IPS-18a (cell line): ENCODE data around the gene CLDN15.
"Not testable (repeated sequence)": the region's sequence is repeated elsewhere in the genome, so short reads cannot be mapped to it uniquely, and the experiment has no call there.

Source experiments
- H3K27ac ChIP-seq: one replicate; pipeline ENCODE4 v1.5.1; 2013; ENCODE audit warnings: low read length
- H3K27me3 ChIP-seq: one replicate; pipeline ENCODE4 v1.6.1; 2013; ENCODE audit warnings: mild to moderate bottlenecking, low read length; ENCODE audit not compliant: control insufficient read depth, insufficient read depth
- H3K36me3 ChIP-seq: one replicate; pipeline ENCODE4 v1.6.1; 2013; ENCODE audit warnings: low read depth, low read length; ENCODE audit not compliant: control insufficient read depth
- H3K4me1 ChIP-seq: one replicate; pipeline ENCODE4 v1.6.1; 2013; ENCODE audit warnings: low read depth, low read length; ENCODE audit not compliant: control insufficient read depth
- H3K4me3 ChIP-seq: one replicate; pipeline ENCODE4 v1.5.1; 2013; ENCODE audit warnings: low read length
- H3K9ac ChIP-seq: one replicate; pipeline ENCODE4 v1.6.1; 2013; ENCODE audit warnings: mild to moderate bottlenecking, low read length, moderate library complexity
- H3K9me3 ChIP-seq: one replicate; pipeline ENCODE4 v1.6.1; 2013; ENCODE audit warnings: low read depth, low read length; ENCODE audit not compliant: control insufficient read depth

Gene CLDN15

DNA sequence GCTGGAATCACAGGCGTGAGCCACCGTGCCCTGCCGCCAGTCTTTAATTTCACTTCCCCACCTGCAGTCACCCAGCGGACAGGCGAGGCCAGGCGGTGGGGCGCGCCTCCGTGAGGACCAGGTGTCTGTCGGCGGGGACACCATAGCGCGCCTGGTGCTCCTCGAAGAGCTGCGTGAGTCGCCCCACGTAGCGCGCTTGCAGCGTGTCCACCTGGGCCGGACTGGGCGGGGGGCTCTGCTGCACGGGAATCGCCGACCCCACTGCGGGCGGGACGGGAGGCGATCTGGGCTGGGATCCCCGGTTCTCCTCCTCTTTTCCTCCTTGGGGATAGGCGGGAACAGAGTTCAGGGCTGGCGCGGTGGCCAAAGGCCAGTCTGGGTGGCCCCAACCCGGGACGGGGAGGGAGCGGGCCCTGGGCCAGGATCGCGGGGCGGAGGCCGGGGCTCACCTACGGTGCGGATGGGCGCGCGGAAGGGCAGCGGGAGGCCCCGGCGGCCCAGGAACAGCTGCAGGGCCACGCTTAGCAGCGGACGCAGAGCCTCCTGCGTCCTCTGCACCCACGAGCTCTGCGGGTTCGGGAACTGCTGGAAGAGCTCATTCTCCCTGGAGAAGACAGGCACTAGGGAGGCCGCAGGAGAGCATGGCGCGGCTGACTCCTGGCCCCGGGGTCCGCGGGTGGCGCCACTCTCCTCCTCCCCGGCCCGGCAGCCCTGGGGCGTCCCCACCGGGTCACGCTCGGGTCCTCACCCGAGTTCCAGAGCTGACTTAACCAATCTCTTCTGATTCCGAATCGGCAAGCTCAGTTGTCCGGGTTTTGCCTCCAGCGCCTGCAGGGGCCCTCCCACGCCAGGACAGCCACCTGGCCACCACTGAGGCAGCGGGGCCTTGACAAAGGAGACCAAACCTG lies 35.7 kb downstream of the CLDN15 start:
- Histone ChIP-seq H3K9ac (no peak overlapping the region), H3K4me1 (peaks cover 8% of the 10 kb centered on the region), H3K27me3 (no peaks in the 10 kb centered on the region), H3K27ac (no peak overlapping the region), H3K4me3 (no peak overlapping the region), H3K9me3 (no peaks in the 10 kb centered on the region), H3K36me3 (no peaks in the 10 kb centered on the region)

DNA sequence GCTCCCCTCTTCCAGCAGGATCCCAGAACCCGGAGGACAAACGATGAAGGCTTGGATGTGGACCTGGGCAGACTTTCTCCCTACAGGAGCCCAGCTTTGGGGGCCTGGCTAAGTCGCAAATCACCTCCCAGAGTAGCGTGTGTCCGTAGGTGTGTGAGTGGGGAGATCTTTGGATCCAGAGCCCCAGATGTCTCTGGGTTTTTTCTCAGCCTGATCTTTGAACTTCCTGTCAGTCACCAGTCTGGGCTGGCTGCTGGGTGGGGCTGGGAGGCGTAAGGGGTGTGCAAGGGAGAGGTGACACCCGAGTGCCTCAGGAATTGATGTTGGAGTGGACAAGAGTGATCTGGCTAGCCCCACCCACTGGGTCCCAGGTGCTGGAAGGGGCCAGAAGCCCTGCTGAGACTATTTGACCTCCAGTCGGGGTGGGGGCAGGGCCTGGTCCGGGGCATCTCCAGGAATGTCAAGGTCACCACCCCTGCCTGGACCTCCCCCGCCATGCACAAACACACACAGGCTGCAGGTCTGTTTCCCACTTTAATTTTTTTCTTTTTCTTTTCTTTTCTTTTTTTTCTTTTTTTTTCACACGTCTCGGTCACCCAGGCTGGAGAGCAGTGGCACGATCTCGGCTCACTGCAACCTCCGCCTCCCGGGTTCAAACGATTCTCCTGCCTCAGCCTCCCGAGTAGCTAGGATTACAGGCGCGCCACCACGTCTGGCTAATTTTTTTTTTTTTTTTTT lies 36.6 kb downstream of the CLDN15 start, which contains the start of gene MOGAT3:
Gene MOGAT3, minus strand, starts transcription at position 175 of the 738 bp plus-strand sequence. CDS start 182 bp downstream, outside the sequence.
- Histone ChIP-seq H3K4me3 (no peak within 1 kb of the TSS), H3K27me3 (no peaks in the 10 kb centered on the region), H3K9ac (no peak within 1 kb of the TSS), H3K9me3 (no peaks in the 10 kb centered on the region), H3K4me1 (peaks cover 8% of the 10 kb centered on the region), H3K36me3 (no peaks in the 10 kb centered on the region), H3K27ac (no peak within 1 kb of the TSS)

DNA sequence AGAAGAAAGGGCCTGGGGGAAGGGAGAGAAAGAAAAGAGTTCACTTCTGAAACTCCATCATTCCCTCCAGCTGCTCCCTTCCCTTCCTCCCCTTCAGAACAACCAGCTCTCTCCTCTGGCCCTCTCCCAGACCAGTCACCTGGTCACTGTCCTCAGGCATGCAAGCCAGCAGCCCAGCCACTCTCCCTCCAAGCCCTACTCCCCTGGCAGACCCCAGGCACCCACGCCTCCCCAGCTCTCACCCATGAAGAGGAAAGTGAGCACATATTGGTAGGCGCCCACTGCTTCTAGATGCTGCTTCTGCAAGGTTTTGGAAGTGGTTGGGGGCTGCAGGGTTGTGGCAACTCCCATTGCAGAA lies 37.1 kb downstream of the CLDN15 start:
- no peak overlapping the region for H3K27ac ChIP-seq
- H3K9me3 ChIP-seq, result no peaks in the 10 kb centered on the region
- no peaks in the 10 kb centered on the region for H3K27me3 ChIP-seq
- H3K9ac ChIP-seq, result no peak overlapping the region
- H3K36me3 ChIP-seq, result no peaks in the 10 kb centered on the region
- no peak overlapping the region for H3K4me3 ChIP-seq
- peaks cover 8% of the 10 kb centered on the region for H3K4me1 ChIP-seq

DNA sequence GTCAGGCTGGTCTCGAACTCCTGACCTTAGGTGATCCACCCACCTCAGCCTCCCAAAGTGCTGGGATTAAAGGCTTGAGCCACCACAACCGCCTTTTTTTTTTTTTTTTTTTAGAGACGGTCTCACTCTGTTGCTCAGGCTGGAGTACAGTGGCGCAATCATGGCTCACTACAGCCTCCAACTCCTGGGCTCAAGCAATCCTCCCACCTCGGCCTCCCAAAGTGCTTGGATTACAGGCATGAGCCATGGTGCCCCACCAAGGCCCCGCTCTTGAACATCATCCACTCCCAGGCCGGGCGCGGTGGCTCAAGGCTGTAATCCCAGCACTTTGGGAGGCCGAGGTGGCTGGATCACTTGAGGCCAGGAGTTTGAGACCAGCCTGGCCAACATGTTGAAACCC lies 38.1 kb downstream of the CLDN15 start:
- not testable (repeated sequence) for H3K9ac ChIP-seq, H3K27ac ChIP-seq, H3K4me3 ChIP-seq, H3K9me3 ChIP-seq, H3K36me3 ChIP-seq, H3K27me3 ChIP-seq, H3K4me1 ChIP-seq

DNA sequence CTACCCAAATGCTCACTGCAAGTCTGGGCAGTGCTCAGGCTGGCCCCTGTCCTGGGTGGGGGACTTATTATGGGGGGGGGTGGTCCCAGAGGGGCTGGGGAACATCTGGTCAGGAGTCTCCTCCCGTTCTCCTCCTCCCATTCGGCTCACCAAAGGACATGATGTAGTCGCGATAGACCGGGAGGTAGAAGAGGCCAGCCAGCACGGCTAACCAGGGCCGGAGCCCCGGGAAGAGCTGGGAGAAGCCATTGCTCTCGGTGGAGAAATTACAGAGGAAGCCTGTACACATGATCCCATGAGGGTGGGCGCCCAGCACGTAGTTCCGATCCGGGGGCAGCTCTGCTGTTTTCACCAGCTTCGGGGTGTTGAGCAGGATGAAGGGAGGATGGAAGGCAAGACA lies 39.1 kb downstream of the CLDN15 start:
- Histone ChIP-seq H3K9me3 (no peaks in the 10 kb centered on the region), H3K27me3 (no peaks in the 10 kb centered on the region), H3K4me3 (no peak overlapping the region), H3K36me3 (no peaks in the 10 kb centered on the region), H3K4me1 (peaks cover 8% of the 10 kb centered on the region), H3K9ac (no peak overlapping the region), H3K27ac (no peak overlapping the region)

DNA sequence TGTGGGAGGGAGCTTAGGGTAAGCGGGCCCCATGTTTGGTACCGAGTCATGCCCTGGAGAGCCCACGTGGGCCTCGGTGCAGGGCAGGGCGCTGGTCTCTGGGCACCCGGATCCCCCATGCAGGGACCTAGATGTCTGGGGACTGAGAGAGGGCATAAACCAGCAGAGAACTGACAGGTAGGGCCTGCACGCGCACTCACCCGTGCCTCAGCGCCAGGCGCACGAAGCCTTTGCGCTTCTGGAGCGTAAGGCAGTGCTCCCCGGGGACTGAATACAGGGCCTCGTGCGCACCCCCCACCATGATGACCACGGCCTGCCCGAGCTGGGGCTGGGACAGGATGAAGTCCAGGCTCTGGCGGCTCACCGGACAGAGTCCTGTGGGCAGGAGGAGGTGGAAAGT lies 39.6 kb downstream of the CLDN15 start:
- Histone ChIP-seq H3K9ac (no peak overlapping the region), H3K27ac (no peak overlapping the region), H3K27me3 (no peaks in the 10 kb centered on the region), H3K4me1 (peaks cover 8% of the 10 kb centered on the region), H3K4me3 (no peak overlapping the region), H3K9me3 (no peaks in the 10 kb centered on the region), H3K36me3 (no peaks in the 10 kb centered on the region)

DNA sequence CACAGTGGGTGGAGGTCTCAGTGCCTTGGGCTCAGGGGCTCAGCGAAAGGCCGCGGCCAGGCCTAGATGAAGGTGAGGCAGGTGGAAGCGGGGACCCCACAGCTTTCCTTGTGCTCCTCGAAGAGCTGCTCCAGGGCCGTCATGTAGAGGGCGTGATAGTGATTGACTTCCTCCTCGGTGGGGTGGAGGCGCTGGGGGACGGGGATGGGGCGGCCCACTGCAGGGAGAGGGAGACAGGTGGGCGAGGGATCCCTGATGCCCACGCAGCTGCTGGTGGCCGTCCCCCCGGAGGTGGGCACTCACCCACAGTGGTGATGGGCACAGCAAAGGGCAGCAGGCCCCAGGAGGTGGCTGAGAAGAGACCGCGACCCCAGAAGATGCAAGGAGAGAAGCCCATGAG lies 41.7 kb downstream of the CLDN15 start:
- no peaks in the 10 kb centered on the region for H3K36me3 ChIP-seq
- H3K4me1 ChIP-seq, result peaks cover 5% of the 10 kb centered on the region
- no peak overlapping the region for H3K4me3 ChIP-seq
- no peaks in the 10 kb centered on the region for H3K27me3 ChIP-seq
- H3K27ac ChIP-seq, result no peak overlapping the region
- no peak overlapping the region for H3K9ac ChIP-seq
- H3K9me3 ChIP-seq, result no peaks in the 10 kb centered on the region

DNA sequence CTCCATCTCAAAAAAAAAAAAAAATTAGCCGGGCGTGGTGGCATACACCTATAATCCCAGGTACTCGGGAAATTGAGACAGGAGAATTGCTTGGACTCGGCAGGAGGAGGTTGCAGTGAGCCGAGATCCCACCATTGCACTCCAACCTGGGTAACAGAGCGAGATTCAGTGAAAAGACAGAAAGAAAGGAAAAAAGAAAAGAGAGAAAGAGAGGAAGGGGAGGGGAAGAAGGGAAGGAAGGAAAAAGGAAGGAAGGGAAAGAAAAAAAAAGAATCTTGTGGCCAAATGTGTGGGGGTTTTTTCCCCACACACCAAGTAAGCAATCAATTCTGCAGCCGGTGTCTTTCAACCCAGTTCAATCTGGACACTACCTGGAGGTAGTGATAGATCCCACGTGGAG lies 48.5 kb downstream of the CLDN15 start:
- H3K4me3 ChIP-seq, result no peak overlapping the region
- H3K36me3 ChIP-seq, result no peaks in the 10 kb centered on the region
- H3K9me3 ChIP-seq, result no peaks in the 10 kb centered on the region
- no peaks in the 10 kb centered on the region for H3K27me3 ChIP-seq
- H3K27ac ChIP-seq, result no peak overlapping the region
- H3K4me1 ChIP-seq, result no peaks in the 10 kb centered on the region
- no peak overlapping the region for H3K9ac ChIP-seq

DNA sequence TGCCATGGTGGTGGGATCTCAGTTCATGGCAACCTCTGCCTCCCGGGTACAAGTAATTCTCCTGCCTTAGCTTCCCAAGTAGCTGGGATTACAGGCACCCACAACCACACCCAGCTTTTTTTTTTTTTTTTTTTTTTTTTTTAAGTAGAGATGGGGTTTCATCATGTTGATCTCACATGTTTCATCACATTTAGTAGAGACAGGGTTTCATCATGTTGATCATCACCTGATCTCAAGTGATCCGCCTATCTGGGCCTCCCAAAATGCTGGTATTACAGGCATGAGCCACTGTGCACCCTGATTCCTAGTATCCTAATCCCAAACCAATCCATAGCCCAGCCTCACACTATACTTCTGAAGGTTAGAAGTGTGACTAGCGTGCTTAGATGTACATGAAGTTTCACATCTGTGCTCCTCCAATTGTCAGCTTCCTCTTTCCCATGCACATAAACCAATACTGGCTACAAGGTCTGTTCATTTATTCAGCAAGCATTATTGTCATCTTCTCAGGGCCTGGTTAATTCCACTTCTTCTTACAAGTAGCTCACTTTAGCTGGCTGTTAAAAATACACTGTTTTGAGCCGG lies 50.7 kb downstream of the CLDN15 start:
- H3K27ac ChIP-seq, result no peak overlapping the region
- H3K4me3 ChIP-seq, result no peak overlapping the region
- peaks cover 3% of the 10 kb centered on the region for H3K4me1 ChIP-seq
- no peaks in the 10 kb centered on the region for H3K36me3 ChIP-seq
- H3K9me3 ChIP-seq, result no peaks in the 10 kb centered on the region
- no peak overlapping the region for H3K9ac ChIP-seq
- H3K27me3 ChIP-seq, result no peaks in the 10 kb centered on the region

DNA sequence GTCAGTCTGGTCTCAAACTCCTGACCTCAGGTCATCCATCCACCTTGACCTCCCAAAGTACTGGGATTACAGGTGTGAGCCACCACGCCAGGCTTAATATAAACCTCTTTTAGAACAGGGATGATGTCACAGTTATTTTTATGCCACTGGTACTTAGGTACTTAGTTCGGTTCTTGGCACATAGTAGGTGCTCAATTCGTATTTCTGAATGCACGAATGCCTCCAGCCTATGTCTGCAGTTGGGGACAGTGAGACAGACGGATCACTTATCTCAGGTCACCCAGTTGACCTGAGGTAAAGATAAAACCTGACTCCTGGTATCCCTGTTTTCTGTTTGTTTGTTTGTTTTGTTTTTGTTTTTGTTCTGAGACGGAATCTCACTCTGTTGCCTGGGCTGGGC lies 51.4 kb downstream of the CLDN15 start:
- Histone ChIP-seq H3K27me3 (peaks cover 1% of the 10 kb centered on the region), H3K9ac (no peak overlapping the region), H3K27ac (no peak overlapping the region), H3K36me3 (no peaks in the 10 kb centered on the region), H3K4me3 (no peak overlapping the region), H3K9me3 (no peaks in the 10 kb centered on the region), H3K4me1 (peaks cover 4% of the 10 kb centered on the region)

DNA sequence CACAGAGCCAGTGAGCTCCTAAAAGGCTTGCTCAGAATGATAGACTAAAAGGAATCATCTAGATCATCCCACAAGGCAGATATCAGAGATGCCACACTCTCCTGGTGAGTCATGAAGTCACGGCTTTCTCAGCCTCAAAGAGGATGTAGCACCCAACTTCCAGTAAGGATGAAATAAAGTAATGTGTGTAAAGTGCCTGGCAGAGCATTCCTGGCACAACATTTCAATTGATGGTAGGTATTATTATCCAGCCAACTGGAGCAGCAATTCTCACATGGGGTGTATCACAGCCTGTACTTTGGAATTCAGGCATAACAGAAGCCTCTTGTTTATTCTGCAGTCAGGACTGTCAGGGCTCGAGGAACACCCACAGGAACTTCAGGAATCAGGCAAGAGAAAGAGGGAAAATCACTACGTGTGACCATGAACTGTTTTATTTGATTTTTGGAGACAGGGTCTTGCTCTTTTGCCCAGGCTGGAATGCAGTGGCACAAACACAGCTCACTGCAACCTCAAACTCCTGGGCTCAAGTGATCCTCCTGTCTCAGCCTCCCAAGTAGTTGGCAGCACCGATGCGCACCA lies 52.3 kb downstream of the CLDN15 start:
- Histone ChIP-seq H3K4me1 (peaks cover 8% of the 10 kb centered on the region), H3K27ac (no peak overlapping the region), H3K9ac (no peak overlapping the region), H3K36me3 (no peaks in the 10 kb centered on the region), H3K9me3 (no peaks in the 10 kb centered on the region), H3K4me3 (no peak overlapping the region), H3K27me3 (peaks cover 10% of the 10 kb centered on the region)
